HEK293 (cell line): ENCODE data around the gene EIPR1.

Source experiments
- CTCF ChIA-PET: fragments of 350-600 bp; formaldehyde crosslinking; extraction: SDS; loops from one replicate; lab custom pipeline; 2021; ENCODE audit warnings: antibody characterized with exemption; lab: Yijun Ruan, JAX
- POLR2A ChIA-PET: fragments of 300-600 bp; formaldehyde crosslinking; extraction: SDS; loops from one replicate; lab custom pipeline; 2020; ENCODE audit warnings: antibody characterized with exemption, inconsistent platforms; lab: Yijun Ruan, JAX
- H3K27ac ChIP-seq: fragments of 200-500 bp; sonication (Bioruptor generic); 2 replicates; pipeline ENCODE4 v1.5.1; 2014; ENCODE audit warnings: low read depth, low read length, control low read depth, inconsistent platforms; ENCODE audit errors: extremely low read depth
- H3K36me3 ChIP-seq, 2 experiments: fragments of 200-500 bp in 1 of 2; sonication (Bioruptor generic) in 1 of 2; 1 replicate in 1 of 2; 2 replicates in 1 of 2; pipeline ENCODE4 v1.5.1; 2014 to 2017; ENCODE audit warnings: inconsistent platforms in 2 of 2, low read length in 2 of 2; ENCODE audit not compliant: control insufficient read depth in 2 of 2, insufficient read depth in 1 of 2
- H3K4me1 ChIP-seq: fragments of 200-500 bp; sonication (Bioruptor generic); 2 replicates; pipeline ENCODE4 v1.5.1; 2014; ENCODE audit warnings: mild to moderate bottlenecking, low read length, inconsistent platforms; ENCODE audit not compliant: control insufficient read depth, insufficient read depth
- H3K4me3 ChIP-seq: 2 replicates; pipeline ENCODE4 v1.5.1; 2011; ENCODE audit warnings: low read depth, mild to moderate bottlenecking, control low read depth, low read length, moderate library complexity
- H3K9me3 ChIP-seq: fragments of 200-500 bp; sonication (Bioruptor generic); 2 replicates; pipeline ENCODE4 v1.5.1; 2014; ENCODE audit warnings: low read depth, low read length, inconsistent platforms; ENCODE audit not compliant: control insufficient read depth, insufficient read depth
- HOXA7 ChIP-seq: sonication (generic); formaldehyde crosslinking; IDR thresholded peaks from 2 replicates; pipeline ENCODE4 v1.8.1; 2022; ENCODE audit warnings: missing genetic modification reagents, borderline replicate concordance
- PRDM2 ChIP-seq: fragments of 450-650 bp; formaldehyde crosslinking; IDR thresholded peaks from 2 replicates; pipeline ENCODE4 v1.5.1; 2016; ENCODE audit warnings: missing biosample characterization, missing genetic modification characterization, borderline replicate concordance
- SP2 ChIP-seq: fragments of 450-650 bp; formaldehyde crosslinking; IDR thresholded peaks from 2 replicates; pipeline ENCODE4 v1.5.1; 2016; ENCODE audit warnings: missing biosample characterization, missing genetic modification characterization
- ZBTB49 ChIP-seq: fragments of 450-650 bp; formaldehyde crosslinking; IDR thresholded peaks from 2 replicates; pipeline ENCODE4 v1.5.1; 2016; ENCODE audit warnings: missing biosample characterization, missing genetic modification characterization, low read depth
- ZBTB7A ChIP-seq: fragments of 450-650 bp; formaldehyde crosslinking; IDR thresholded peaks from 2 replicates; pipeline ENCODE4 v1.5.1; 2016; ENCODE audit warnings: low read depth, missing biosample characterization, missing genetic modification characterization
- ZNF112 ChIP-seq: fragments of 450-650 bp; formaldehyde crosslinking; IDR thresholded peaks from 2 replicates; pipeline ENCODE4 v1.5.0; 2017; ENCODE audit warnings: missing biosample characterization, missing genetic modification characterization
- ZNF133 ChIP-seq: fragments of 450-650 bp; formaldehyde crosslinking; IDR thresholded peaks from 2 replicates; pipeline ENCODE4 v1.5.1; 2016; ENCODE audit warnings: missing biosample characterization, missing genetic modification characterization
- ZNF202 ChIP-seq: fragments of 450-650 bp; formaldehyde crosslinking; IDR thresholded peaks from 2 replicates; pipeline ENCODE4 v1.5.1; 2016; ENCODE audit warnings: missing biosample characterization, missing genetic modification characterization, borderline replicate concordance
- ZNF221 ChIP-seq: fragments of 450-650 bp; formaldehyde crosslinking; IDR thresholded peaks from 2 replicates; pipeline ENCODE4 v1.5.1; 2017; ENCODE audit warnings: missing biosample characterization, missing genetic modification characterization, borderline replicate concordance
- ZNF362 ChIP-seq: fragments of 450-650 bp; formaldehyde crosslinking; IDR thresholded peaks from 2 replicates; pipeline ENCODE4 v1.5.1; 2016; ENCODE audit warnings: missing biosample characterization, missing genetic modification characterization
- ZNF423 ChIP-seq: fragments of 450-650 bp; formaldehyde crosslinking; IDR thresholded peaks from 2 replicates; pipeline ENCODE4 v1.5.1; 2016; ENCODE audit warnings: missing biosample characterization, missing genetic modification characterization
- ZNF521 ChIP-seq: fragments of 450-650 bp; formaldehyde crosslinking; IDR thresholded peaks from 2 replicates; pipeline ENCODE4 v1.5.1; 2017; ENCODE audit warnings: missing biosample characterization, mild to moderate bottlenecking, missing genetic modification characterization
- ZNF555 ChIP-seq: fragments of 450-650 bp; formaldehyde crosslinking; conservative IDR thresholded peaks from 2 replicates; pipeline ENCODE4 v1.5.1; 2017; ENCODE audit warnings: missing biosample characterization, mild to moderate bottlenecking, missing genetic modification characterization, inconsistent platforms
- ZNF596 ChIP-seq: fragments of 450-650 bp; IDR thresholded peaks from 2 replicates; pipeline ENCODE4 v1.5.0; 2018; ENCODE audit warnings: missing biosample characterization, mild to moderate bottlenecking, missing genetic modification characterization, moderate library complexity
- ZNF785 ChIP-seq: fragments of 450-650 bp; formaldehyde crosslinking; IDR thresholded peaks from 2 replicates; pipeline ENCODE4 v1.5.1; 2016; ENCODE audit warnings: missing biosample characterization, missing genetic modification characterization
- TF ChIP-seq, protein P1 (sequence below): fragments of 450-650 bp; formaldehyde crosslinking; IDR thresholded peaks from 2 replicates; pipeline ENCODE4 v1.5.1; 2016; ENCODE audit warnings: missing biosample characterization, missing genetic modification characterization
- TF ChIP-seq, protein P2 (sequence below): fragments of 450-650 bp; IDR thresholded peaks from 2 replicates; pipeline ENCODE4 v1.5.1; 2018; ENCODE audit warnings: missing biosample characterization, missing genetic modification characterization

Gene EIPR1

DNA sequence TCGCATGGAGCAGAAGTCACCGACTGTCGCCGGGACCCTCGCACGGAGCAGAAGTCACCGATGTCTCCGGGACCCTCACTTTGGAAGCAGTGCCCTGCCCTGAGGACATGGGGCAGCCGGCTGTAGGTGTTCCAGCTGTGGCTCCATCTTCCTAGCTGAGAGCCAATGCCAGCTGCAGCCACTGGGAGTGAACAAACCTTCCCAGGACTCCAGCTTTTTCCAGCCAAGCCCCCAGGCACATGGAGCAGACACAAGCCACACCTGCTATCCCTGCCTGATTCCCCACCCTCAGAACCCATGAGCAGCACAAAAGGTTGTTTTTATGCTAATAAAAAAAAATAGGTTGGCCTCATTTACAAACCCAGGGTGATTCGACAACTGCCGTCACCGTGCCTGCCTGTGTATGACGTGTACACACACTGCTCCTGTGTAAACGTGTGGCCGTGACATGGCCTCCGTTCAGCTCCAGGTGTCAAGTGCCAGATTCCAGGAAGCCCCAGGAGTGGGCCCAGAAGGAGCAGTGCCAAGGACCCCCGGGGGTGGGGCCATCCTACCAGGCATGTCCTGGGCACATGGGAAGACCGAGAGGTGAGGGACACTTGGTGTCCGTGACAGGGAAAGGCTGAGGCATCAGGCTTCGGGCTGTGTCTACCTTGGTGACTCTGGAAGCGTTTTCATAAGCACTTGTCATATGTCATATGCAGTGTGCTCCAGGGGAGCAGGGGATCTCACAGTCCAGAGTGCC is 91.5 kb downstream of the EIPR1 start:
- CTCF ChIA-PET, result no interaction called here
- POLR2A ChIA-PET, result no interaction called here
- TF ChIP-seq ZBTB7A (tag by site-specific recombination), result no peak
- no peak for TF ChIP-seq HOXA7 (CRISPR knock-in tag)
- TF ChIP-seq PRDM2 (tag by site-specific recombination), result no peak
- no peak for TF ChIP-seq ZNF362
- TF ChIP-seq, protein P1, sequence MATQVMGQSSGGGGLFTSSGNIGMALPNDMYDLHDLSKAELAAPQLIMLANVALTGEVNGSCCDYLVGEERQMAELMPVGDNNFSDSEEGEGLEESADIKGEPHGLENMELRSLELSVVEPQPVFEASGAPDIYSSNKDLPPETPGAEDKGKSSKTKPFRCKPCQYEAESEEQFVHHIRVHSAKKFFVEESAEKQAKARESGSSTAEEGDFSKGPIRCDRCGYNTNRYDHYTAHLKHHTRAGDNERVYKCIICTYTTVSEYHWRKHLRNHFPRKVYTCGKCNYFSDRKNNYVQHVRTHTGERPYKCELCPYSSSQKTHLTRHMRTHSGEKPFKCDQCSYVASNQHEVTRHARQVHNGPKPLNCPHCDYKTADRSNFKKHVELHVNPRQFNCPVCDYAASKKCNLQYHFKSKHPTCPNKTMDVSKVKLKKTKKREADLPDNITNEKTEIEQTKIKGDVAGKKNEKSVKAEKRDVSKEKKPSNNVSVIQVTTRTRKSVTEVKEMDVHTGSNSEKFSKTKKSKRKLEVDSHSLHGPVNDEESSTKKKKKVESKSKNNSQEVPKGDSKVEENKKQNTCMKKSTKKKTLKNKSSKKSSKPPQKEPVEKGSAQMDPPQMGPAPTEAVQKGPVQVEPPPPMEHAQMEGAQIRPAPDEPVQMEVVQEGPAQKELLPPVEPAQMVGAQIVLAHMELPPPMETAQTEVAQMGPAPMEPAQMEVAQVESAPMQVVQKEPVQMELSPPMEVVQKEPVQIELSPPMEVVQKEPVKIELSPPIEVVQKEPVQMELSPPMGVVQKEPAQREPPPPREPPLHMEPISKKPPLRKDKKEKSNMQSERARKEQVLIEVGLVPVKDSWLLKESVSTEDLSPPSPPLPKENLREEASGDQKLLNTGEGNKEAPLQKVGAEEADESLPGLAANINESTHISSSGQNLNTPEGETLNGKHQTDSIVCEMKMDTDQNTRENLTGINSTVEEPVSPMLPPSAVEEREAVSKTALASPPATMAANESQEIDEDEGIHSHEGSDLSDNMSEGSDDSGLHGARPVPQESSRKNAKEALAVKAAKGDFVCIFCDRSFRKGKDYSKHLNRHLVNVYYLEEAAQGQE (tag by site-specific recombination), result no peak
- no peak for TF ChIP-seq ZNF785 (tag by site-specific recombination)
- TF ChIP-seq SP2 (tag by site-specific recombination), result no peak
- no peak for TF ChIP-seq ZNF555 (tag by site-specific recombination)
- Histone ChIP-seq H3K9me3 (no peaks in the 10 kb centered on the region), H3K27ac (no peak overlapping the region), H3K36me3 (no peaks in the 10 kb centered on the region), H3K4me1 (no peaks in the 10 kb centered on the region), H3K4me3 (no peak overlapping the region)

DNA sequence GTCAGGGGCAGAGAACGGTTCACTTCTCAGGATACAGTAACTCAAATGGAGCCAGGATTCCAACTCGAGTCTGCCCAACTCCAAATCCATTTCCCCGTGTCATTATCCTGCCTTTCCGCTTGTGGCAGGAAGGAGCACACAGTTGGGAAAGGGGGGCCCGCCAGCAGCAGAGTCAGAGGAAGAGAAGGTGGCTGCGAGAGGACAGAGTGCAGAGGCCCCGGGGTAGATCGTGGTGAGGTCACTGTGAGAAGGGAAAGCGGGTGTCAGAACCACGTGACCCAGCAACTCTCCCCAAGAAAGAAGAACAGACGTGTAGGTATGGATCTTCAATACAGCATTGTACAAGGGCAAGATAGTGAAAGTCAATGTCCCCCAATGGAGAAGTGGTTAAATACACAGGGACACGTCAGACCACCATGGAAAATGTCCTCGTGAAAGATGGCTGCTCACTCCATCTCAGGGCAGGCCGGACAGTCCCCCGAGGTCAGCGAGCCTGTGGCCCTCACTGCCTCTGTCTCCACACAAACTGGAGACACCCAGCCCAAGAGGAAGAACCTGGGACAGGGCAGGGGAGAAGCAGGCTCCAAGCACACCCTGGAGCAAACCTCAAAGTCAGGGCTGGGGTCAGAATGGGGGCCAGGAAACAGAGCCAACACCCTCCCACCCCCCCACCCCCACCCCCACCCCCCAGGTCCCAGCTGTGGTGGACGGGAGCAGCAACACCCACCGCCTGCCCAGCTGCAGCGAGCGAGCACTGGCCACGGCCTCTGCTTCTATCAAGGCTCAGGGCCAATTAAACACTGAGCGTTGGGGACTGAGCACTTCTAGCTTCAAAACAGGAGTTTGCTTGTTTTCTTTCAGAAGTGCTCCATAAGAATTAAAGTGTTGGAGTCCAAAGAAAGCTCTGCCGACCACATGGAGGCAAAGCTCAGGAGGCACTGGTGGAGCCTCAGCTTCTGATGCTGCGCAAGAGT is 92.7 kb downstream of the EIPR1 start:
- Histone ChIP-seq H3K4me3 (no peak overlapping the region), H3K4me1 (no peaks in the 10 kb centered on the region), H3K9me3 (no peaks in the 10 kb centered on the region), H3K36me3 (no peaks in the 10 kb centered on the region), H3K27ac (no peak overlapping the region)
- ChIA-PET CTCF (no interaction called here), POLR2A (interaction anchor here (0.7 kb wide), 1 partner anchor 994 kb away, joined by 3 read pairs; no protein-coding TSS in a partner anchor)
- TF ChIP-seq ZNF596 (tag by site-specific recombination) (no peak), ZNF555 (tag by site-specific recombination) (no peak), ZNF133 (no peak), ZNF221 (no peak), ZNF202 (tag by site-specific recombination) (no peak), ZBTB49 (tag by site-specific recombination) (no peak), ZNF423 (tag by site-specific recombination) (no peak), ZNF521 (no peak), ZNF112 (no peak)
- TF ChIP-seq, protein P2, sequence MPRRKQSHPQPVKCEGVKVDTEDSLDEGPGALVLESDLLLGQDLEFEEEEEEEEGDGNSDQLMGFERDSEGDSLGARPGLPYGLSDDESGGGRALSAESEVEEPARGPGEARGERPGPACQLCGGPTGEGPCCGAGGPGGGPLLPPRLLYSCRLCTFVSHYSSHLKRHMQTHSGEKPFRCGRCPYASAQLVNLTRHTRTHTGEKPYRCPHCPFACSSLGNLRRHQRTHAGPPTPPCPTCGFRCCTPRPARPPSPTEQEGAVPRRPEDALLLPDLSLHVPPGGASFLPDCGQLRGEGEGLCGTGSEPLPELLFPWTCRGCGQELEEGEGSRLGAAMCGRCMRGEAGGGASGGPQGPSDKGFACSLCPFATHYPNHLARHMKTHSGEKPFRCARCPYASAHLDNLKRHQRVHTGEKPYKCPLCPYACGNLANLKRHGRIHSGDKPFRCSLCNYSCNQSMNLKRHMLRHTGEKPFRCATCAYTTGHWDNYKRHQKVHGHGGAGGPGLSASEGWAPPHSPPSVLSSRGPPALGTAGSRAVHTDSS (tag by site-specific recombination), result no peak
